Fibroblast of mammary gland (primary cell): ENCODE measurements around the gene RPS6KC1.
A peak's percentile ranks its signal among the peaks of the same experiment; 100 is the strongest.
"Not testable (repeated sequence)": the region's sequence is repeated elsewhere in the genome, so short reads cannot be mapped to it uniquely, and the experiment has no call there.

Source experiments
- DNase-seq: peaks from one replicate; pipeline ENCODE4 v3.0.0-alpha.2; 2010; ENCODE audit warnings: low read depth
- H3K4me3 ChIP-seq: 2 replicates; pipeline ENCODE4 v1.5.1; 2011; ENCODE audit warnings: low read depth, mild to moderate bottlenecking, low read length, moderate library complexity; ENCODE audit not compliant: control insufficient read depth
- TF ChIP-seq, protein P1 (sequence below): conservative IDR thresholded peaks from 2 replicates; pipeline ENCODE4 v1.5.1; 2011; ENCODE audit warnings: low read depth, low read length, inconsistent platforms; ENCODE audit not compliant: control insufficient read depth, insufficient read depth

Gene RPS6KC1

DNA sequence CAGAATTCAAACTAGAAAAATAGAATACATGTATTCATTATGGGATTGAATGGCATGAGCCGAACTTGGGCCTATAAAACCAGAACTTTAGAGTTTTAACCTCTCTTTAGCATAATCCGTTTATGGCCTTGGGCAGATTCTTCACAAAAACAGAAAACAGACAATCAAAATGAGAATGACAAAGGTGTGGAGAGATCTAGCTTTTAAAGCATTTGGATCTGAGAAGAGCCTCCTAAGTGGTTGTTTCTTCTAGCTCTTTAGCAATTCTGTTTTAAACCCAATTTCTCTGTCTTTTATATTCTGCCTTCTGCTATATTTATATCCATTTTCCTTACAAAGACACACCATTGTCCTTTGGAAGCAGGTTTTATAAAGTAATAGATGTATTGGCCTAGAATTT, 160.2 kb downstream of the RPS6KC1 start:
- TF ChIP-seq, protein P1, sequence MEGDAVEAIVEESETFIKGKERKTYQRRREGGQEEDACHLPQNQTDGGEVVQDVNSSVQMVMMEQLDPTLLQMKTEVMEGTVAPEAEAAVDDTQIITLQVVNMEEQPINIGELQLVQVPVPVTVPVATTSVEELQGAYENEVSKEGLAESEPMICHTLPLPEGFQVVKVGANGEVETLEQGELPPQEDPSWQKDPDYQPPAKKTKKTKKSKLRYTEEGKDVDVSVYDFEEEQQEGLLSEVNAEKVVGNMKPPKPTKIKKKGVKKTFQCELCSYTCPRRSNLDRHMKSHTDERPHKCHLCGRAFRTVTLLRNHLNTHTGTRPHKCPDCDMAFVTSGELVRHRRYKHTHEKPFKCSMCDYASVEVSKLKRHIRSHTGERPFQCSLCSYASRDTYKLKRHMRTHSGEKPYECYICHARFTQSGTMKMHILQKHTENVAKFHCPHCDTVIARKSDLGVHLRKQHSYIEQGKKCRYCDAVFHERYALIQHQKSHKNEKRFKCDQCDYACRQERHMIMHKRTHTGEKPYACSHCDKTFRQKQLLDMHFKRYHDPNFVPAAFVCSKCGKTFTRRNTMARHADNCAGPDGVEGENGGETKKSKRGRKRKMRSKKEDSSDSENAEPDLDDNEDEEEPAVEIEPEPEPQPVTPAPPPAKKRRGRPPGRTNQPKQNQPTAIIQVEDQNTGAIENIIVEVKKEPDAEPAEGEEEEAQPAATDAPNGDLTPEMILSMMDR = no peak
- H3K4me3 ChIP-seq = no peak overlapping the region
- no peak for DNase-seq

DNA sequence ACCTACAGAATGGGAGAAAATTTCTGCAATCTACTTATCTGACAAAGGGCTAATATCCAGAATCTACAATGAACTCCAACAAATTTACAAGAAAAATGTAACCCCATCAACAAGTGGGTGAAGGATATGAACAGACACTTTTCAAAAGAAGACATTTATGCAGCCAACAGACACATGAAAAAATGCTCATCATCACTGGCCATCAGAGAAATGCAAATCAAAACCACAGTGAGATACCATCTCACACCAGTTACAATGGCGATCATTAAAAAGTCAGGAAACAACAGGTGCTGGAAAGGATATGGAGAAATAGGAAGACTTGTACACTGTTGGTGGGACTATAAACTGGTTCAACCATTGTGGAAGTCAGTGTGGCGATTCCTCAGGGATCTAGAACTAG, 168.0 kb downstream of the RPS6KC1 start:
- DNase-seq, H3K4me3 ChIP-seq: not testable (repeated sequence)

DNA sequence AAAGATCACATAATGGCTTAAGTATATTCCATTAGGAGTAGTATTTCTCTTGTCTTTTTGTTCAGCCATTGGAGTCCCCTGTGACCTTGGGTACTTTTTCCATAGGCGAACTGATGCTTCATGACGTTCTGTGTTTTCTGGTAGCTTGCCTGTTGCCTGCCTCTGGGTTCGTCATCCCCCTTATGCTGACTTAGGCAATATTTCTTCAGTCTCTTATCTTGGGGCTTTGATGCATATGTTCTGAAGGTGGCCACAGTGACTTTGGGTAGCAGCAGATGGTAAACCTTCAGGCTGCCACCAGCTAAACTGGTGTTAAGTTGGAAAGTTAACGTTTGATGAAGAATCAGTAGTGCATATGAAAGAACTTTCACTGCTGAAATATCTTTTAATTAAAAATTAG, 170.2 kb downstream of the RPS6KC1 start:
- TF ChIP-seq, protein P1 = no peak
- DNase-seq = no peak
- no peak overlapping the region for H3K4me3 ChIP-seq

DNA sequence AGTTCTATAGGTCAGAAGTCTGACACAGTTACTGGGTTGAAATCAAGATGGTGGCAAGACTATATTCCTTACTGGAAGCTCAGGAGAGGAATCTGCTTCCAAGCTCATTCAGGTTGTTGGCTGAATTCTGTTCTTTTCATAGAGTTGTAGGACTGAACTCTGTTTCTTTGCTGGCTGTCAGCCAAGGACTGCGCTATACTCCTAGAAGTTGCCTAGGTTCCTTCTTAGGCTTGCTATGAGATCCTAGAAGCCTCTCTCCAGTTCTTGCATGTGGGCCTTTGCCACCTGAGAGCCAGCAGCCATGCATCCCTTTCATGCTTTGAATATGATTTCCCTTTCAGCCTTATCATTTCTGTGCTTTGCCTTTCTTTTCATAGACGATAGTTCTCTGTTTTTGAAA, 176.4 kb downstream of the RPS6KC1 start:
- H3K4me3 ChIP-seq = no peak overlapping the region
- no peak for DNase-seq
- TF ChIP-seq, protein P1 = no peak

DNA sequence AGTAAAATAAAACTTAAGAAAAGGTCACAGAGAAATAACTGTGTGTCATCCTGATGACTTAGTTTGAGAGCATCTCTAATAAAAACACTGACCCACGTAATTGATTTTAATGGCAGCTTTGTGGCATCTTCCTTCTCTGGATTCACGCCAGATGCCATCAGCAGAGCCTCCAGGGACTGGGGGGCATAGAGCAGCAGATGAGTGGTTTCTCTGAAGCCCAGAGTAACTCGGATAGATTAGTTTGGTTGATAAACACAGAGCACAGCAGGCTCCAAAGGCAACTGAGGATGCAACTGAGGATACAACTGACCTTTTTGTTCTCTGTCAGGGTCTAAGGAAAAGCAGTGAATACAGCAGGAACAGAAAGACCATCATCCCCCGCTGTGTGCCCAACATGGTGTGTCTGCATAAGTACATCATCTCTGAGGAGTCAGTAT, 180.8 kb downstream of the RPS6KC1 start:
- H3K4me3 ChIP-seq = no peak overlapping the region
- TF ChIP-seq, protein P1 = no peak
- DNase-seq = peak; percentile 53

DNA sequence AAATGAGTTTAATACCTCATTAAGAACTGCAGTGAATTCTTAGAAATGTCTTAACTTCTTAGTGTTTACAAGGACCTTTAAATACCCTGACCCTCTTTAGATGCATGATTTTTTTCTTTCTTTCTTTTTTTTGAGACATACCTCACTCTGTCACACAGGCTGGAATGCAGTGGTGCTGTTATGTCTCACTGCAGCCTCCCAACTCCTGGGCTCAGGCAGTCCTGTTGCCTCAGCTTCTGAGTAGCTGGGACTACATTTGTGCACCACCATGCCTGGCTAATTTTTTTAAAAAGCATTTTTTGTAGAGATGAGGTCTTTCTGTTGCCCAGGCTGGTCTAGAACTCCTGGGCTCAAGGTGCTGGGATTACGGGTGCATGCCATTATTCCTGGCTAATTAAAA, 191.8 kb downstream of the RPS6KC1 start:
- no peak overlapping the region for H3K4me3 ChIP-seq
- TF ChIP-seq, protein P1 = no peak
- no peak for DNase-seq

DNA sequence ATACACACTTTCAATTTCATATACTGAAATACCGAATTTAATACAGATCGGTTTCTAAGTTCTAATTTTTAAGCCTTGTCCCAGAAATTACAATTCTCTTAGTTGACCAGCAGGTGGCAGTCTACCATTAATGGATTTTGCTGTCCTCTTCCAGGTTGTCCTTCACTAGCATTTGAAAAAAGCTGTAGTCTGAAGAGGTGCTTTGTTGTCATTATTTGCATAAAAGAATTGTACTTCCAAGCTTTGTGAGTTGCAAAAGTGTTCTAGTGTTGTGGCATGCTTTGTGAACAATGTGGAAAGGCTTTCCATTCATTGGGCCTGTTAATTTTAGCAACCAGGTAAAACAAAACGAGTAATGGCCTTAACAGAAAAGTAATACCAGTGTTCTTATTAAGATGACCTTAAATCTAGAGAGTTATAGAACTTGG, 193.6 kb downstream of the RPS6KC1 start:
- peak; percentile 68 for DNase-seq
- H3K4me3 ChIP-seq = no peak overlapping the region
- TF ChIP-seq, protein P1 = peak; percentile 75
